ENCODE measurements around the gene CADM2. TPM values are rescaled to one million over a fixed set of nuclear protein-coding genes. Genes with fewer than 3 reads are reported as not detected.

CADM2 gene
- total RNA-seq, 2 donors from 2014 or later = 24.1 to 29.8 TPM

- H3K9me3 ChIP-seq (ENCODE audit: control insufficient read depth, low read length) = peaks cover 5% of the 10 kb centered on the region
- no peaks in the 10 kb centered on the region for H3K27me3 ChIP-seq (ENCODE audit: control insufficient read depth, insufficient read depth, low read length, poor library complexity, severe bottlenecking)
- no peaks in the 10 kb centered on the region for H3K4me1 Mint-ChIP-seq
- H3K4me3 Mint-ChIP-seq = no peak overlapping the region
- H3K36me3 Mint-ChIP-seq (ENCODE audit: low read depth) = no peaks in the 10 kb centered on the region
- no peak for DNase-seq
- no peak overlapping the region for H3K4me3 ChIP-seq (ENCODE audit: low read length)
- H3K9me3 Mint-ChIP-seq = no peaks in the 10 kb centered on the region
- H3K27ac Mint-ChIP-seq = no peak overlapping the region
- H3K27ac ChIP-seq (ENCODE audit: low read depth, low read length) = no peak overlapping the region
- TF ChIP-seq CTCF (conservative IDR thresholded peaks at IDR 0.05) = no peak
- no peak overlapping the region for H3K9ac ChIP-seq (ENCODE audit: extremely low read depth, low read length, poor library complexity, severe bottlenecking)
- 96 to 100% methylated on average over 1 of the region's 1 CpG for WGBS, 2 experiments (ENCODE audit: insufficient coverage in 1 of 2, insufficient read length in 1 of 2)
- no peaks in the 10 kb centered on the region for H3K27me3 Mint-ChIP-seq (ENCODE audit: insufficient read depth)
- H3K4me1 ChIP-seq (ENCODE audit: control insufficient read depth, insufficient read depth, low read length) = no peaks in the 10 kb centered on the region
- no peaks in the 10 kb centered on the region for H3K36me3 ChIP-seq (ENCODE audit: control insufficient read depth, insufficient read depth, low read length)
Observed at GRCh38 chr3:85313380-85313779, 354.6 kb downstream of the CADM2 start.

GRCh38 chr3:85316252-85316651 lies 357.5 kb downstream of the CADM2 start:
- Histone ChIP-seq H3K9ac (ENCODE audit: extremely low read depth, low read length, poor library complexity, severe bottlenecking) (no peak overlapping the region), H3K27me3 (ENCODE audit: control insufficient read depth, insufficient read depth, low read length, poor library complexity, severe bottlenecking) (no peaks in the 10 kb centered on the region), H3K27ac (ENCODE audit: low read depth, low read length) (no peak overlapping the region), H3K4me1 (ENCODE audit: control insufficient read depth, insufficient read depth, low read length) (no peaks in the 10 kb centered on the region), H3K9me3 (ENCODE audit: control insufficient read depth, low read length) (peaks cover 10% of the 10 kb centered on the region), H3K4me3 (ENCODE audit: low read length) (no peak overlapping the region), H3K36me3 (ENCODE audit: control insufficient read depth, insufficient read depth, low read length) (no peaks in the 10 kb centered on the region)
- no peak overlapping the region for H3K27ac Mint-ChIP-seq
- no peaks in the 10 kb centered on the region for H3K9me3 Mint-ChIP-seq
- no peaks in the 10 kb centered on the region for H3K27me3 Mint-ChIP-seq (ENCODE audit: insufficient read depth)
- no peak for TF ChIP-seq CTCF (conservative IDR thresholded peaks at IDR 0.05)
- DNase-seq = no peak
- WGBS, 2 experiments (ENCODE audit: insufficient coverage in 1 of 2, insufficient read length in 1 of 2) = 100% methylated on average over 1 of the region's 1 CpG; no CpG with 5 or more reads in 1 of the 2 experiments
- H3K4me3 Mint-ChIP-seq = no peak overlapping the region
- no peaks in the 10 kb centered on the region for H3K36me3 Mint-ChIP-seq (ENCODE audit: low read depth)
- H3K4me1 Mint-ChIP-seq = no peaks in the 10 kb centered on the region

- Histone ChIP-seq H3K36me3 (ENCODE audit: control insufficient read depth, insufficient read depth, low read length) (no peaks in the 10 kb centered on the region), H3K4me1 (ENCODE audit: control insufficient read depth, insufficient read depth, low read length) (no peaks in the 10 kb centered on the region), H3K27me3 (ENCODE audit: control insufficient read depth, insufficient read depth, low read length, poor library complexity, severe bottlenecking) (no peaks in the 10 kb centered on the region), H3K9ac (ENCODE audit: extremely low read depth, low read length, poor library complexity, severe bottlenecking) (no peak overlapping the region), H3K27ac (ENCODE audit: low read depth, low read length) (no peak overlapping the region), H3K4me3 (ENCODE audit: low read length) (no peak overlapping the region), H3K9me3 (ENCODE audit: control insufficient read depth, low read length) (peaks cover 10% of the 10 kb centered on the region)
- Mint-ChIP-seq H3K9me3 (no peaks in the 10 kb centered on the region), H3K4me3 (no peak overlapping the region), H3K27me3 (ENCODE audit: insufficient read depth) (no peaks in the 10 kb centered on the region), H3K4me1 (no peaks in the 10 kb centered on the region), H3K27ac (no peak overlapping the region), H3K36me3 (ENCODE audit: low read depth) (no peaks in the 10 kb centered on the region)
- 98% methylated on average over 2 of the region's 3 CpGs; no CpG with 5 or more reads in 1 of the 2 experiments for WGBS, 2 experiments (ENCODE audit: insufficient coverage in 1 of 2, insufficient read length in 1 of 2)
- DNase-seq = no peak
- no peak for TF ChIP-seq CTCF (conservative IDR thresholded peaks at IDR 0.05)
Observed at GRCh38 chr3:85321892-85322291, 363.1 kb downstream of the CADM2 start.

Data from endodermal cell (in vitro differentiated cells).